NCI-H1092 treated with DMSO at 0.1 percent for 48 hours (cell line): ENCODE data around the gene TNFRSF1B.

Experiments used
- DNase-seq: peaks from one replicate; lab custom pipeline; 2025; lab: John Stamatoyannopoulos, UW

Gene TNFRSF1B

DNA sequence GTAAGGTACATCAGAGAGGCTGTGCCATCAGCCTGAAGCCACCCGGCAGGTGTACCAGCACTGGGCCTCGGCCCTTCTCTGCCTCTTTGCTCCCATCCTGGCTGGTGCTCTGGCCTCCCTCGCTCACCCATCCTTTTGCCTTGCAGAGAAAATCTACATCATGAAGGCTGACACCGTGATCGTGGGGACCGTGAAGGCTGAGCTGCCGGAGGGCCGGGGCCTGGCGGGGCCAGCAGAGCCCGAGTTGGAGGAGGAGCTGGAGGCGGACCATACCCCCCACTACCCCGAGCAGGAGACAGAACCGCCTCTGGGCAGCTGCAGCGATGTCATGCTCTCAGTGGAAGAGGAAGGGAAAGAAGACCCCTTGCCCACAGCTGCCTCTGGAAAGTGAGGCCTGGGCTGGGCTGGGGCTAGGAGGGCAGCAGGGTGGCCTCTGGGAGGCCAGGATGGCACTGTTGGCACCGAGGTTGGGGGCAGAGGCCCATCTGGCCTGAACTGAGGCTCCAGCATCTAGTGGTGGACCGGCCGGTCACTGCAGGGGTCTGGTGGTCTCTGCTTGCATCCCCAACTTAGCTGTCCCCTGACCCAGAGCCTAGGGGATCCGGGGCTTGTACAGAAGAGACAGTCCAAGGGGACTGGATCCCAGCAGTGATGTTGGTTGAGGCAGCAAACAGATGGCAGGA lies 24.5 kb upstream of the TNFRSF1B start:
- no peak for DNase-seq

DNA sequence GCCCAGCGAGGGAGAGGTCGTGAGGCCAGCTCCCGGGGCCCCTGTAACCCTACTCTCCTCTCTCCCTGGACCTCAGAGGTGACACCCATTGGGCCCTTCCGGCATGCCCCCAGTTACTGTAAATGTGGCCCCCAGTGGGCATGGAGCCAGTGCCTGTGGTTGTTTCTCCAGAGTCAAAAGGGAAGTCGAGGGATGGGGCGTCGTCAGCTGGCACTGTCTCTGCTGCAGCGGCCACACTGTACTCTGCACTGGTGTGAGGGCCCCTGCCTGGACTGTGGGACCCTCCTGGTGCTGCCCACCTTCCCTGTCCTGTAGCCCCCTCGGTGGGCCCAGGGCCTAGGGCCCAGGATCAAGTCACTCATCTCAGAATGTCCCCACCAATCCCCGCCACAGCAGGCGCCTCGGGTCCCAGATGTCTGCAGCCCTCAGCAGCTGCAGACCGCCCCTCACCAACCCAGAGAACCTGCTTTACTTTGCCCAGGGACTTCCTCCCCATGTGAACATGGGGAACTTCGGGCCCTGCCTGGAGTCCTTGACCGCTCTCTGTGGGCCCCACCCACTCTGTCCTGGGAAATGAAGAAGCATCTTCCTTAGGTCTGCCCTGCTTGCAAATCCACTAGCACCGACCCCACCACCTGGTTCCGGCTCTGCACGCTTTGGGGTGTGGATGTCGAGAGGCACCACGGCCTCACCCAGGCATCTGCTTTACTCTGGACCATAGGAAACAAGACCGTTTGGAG lies 23.7 kb upstream of the TNFRSF1B start:
- no peak for DNase-seq

DNA sequence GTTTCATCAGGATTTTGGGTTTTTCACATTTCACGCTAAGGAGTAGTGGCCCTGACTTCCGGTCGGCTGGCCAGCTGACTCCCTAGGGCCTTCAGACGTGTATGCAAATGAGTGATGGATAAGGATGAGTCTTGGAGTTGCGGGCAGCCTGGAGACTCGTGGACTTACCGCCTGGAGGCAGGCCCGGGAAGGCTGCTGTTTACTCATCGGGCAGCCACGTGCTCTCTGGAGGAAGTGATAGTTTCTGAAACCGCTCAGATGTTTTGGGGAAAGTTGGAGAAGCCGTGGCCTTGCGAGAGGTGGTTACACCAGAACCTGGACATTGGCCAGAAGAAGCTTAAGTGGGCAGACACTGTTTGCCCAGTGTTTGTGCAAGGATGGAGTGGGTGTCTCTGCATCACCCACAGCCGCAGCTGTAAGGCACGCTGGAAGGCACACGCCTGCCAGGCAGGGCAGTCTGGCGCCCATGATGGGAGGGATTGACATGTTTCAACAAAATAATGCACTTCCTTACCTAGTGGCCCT lies 23.1 kb upstream of the TNFRSF1B start:
- DNase-seq, result peak; percentile 7

DNA sequence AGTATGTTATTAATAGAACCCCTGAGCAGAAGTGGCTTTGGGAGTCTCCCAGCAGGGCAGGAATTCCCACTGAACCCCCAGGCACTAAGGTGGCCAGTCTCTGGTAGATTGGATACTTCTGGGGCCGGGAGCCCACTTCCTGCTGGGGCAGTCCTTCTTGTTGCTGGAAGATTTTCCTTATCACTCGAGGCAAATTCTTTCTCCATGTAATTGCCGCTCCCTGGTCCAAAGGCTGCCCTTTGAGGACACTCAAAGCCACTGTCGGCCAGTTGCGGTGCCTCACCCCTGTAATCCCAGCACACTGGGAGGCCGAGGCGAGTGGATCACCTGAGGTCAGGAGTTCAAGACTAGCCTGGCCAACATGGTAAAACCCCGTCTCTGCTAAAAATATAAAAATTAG lies 22.6 kb upstream of the TNFRSF1B start:
- DNase-seq, result no peak

DNA sequence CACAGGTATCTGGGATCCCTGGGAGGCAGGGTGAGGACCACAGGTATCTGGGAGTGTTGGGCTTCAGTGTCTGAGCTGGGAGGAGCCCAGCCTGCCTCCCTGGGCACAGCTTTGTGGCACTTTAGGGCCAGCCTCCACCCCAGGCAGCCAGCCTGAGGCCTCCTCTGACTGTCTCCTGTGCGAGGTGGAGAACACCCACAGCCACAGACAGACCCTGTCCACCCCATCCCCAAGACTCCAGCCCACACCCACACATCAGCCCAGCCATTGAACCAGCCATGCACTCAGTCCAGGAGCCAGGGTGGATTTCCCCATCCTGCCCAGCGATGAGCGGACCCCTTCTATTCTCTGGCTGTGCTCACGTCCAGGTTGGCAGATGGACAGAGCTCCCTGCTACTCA lies 21.8 kb upstream of the TNFRSF1B start:
- DNase-seq, result no peak

DNA sequence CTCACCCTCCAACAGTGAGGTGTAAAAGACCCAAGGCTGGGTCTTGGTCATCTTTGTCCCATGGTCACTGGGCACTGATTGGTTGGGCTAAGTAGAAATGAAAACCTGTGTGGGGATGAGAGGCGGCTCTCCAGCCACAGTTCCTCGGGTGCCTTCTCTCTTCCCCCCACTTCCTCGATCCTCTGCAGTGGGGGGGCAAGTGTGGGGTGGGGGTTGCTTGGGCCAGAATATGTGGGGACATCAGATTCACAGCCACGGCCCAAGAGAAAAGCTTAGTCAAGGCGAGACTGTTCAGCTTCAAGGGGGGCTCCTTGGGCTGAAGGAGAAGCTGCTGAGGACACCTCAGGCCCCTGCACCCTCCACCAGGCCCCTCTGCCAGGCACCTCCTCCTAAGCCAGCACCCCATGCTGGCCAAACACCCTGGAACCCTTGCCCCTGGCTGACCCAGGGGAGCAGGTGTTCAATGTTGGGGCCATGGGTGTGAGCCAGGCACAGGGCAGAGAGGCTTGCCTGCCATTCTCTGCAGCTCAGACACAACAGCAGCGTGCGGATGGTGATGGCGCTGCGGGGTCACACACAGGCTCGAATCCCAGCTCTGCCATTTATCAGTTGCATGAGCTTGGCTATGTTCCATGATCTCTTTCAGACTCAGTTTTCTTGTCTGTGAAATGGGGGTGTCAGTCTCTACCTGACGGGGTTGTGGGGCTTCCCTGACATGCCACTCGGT lies 21.0 kb upstream of the TNFRSF1B start:
- DNase-seq, result no peak

DNA sequence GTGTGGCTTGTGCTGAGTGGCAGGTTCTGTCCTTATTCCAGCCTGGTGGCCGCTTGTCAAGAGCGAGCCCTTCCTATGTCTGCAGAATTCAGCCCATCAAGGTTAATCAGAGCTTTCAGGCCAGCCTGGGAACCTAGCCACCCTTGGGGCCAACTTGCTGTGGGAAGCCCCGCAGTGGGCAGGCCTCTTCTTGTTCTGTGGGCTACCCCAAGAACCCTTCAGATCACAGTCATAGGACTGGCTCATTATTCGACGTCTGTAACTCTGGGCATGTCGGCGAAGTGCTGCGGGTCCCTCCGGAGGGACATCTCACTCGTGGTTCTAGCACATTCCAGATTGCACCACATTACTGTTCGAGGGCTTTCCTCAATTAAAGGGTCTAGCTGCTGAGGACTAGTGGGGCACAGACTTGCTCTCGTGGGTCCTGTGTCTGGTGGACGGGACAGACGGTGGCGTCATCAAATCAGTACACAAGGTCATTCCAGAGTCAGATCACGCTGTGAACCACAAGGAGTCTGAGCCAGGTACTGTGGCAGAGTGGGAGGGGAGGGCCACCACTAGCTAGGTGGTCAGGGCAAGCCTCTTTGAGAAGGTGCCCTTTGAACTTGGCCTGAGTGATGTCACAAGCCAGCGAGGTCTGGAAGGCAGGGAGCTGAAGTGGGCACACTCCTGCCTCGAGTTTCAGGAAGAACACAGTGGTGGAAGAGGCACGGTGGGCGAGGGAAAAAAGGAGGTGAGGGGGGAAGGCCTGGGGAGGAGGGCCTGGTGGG lies 20.3 kb upstream of the TNFRSF1B start:
- DNase-seq, result no peak

DNA sequence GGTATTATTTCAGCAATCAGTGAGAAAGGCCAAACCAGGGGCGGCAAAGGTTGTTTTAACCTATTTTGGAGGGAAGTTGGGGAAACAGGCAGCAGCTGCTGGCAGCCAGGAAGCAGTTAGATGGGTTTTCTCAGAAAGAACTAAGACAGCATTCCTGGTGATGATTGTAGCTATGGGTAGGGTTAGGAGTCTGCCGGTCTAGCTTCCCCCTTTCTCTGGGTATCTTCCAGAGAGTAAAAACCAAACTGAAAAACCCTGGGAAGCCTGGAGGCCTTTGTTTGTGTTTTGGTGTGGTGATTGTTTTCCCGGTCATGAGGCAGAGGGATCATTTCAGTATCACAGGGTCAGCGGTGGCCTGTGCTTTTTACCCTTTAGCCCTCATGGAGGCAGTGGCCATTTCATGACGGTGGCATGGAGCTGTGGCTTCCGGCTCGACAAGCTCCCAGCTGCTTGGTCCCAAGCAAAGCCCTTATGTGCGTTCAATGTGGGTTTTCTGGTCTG lies 19.5 kb upstream of the TNFRSF1B start:
- DNase-seq, result no peak

DNA sequence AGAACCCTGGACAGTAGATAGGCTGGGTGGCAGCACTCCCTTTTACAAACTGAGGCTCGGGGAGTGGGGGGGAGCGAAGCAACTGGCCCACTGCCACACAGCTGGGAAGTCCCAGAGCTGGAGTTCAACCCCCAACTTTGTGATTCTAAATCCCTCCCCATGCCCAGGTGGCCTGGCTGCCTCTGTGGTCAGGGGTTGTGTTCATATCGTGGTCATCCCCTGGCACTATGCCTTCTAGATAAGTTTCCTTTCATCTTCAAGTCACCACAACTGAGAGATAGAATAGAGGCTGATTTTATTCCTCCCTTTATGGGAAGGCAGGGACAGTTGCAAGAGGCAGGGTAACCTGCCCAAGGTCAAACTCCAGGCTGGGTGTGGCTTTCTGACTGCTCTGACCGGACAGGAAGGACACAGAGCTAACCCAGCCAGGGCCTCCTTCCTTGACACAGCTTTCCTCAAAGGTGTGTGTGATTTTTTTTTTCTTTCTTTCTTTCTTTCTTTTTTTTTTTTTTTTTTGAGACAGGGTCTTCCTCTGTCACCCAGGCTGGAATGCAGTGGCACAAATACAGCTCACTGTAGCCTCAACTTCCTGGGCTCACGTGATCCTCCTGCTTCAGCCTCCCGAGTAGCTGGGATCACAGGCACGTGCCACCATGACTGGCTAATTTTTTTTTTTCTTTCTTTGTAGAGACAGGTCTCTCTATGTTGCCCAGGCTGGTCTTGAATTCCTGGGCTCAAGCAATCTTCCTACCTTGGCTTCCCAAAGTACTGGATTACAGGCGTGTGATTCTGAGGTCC lies 18.4 kb upstream of the TNFRSF1B start:
- no peak for DNase-seq

DNA sequence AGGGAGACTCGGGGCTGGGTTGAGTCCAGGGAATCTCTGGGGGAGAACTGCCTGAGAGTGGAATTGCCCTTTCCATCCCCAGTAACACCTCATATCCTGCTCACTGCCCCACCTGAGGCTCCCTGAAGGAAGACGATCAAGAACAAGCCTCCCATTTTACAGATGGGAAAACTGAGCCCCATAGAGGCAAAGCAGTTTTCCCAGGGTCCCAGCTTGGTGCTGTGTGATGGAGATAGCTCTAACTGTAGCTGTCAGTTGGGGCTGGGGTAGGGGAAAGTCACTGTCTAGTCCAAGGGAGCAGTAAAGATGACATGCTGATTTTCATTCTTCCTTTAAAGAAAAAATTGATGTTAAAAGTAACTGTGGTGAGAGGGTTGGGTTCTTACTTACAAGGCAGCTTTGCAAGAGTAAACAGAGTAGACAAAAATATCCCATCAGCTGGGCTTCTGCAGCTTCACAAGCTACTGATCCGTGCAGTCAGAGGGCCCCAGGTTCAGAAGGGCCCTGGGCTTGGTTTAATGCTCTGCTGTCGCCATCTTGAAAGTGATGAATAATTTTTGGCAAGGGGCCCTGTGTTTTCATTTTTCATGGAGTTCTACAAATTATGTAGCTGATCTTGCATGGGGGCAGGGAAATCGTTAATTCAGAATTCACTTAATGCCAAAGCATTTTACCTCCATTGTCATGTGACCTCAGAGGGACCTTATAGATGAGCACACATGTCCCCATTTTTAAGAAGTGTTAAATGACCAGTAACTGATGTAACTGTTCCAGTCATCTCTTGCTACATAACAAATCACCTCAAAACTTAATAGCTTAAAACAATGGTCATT lies 17.6 kb upstream of the TNFRSF1B start:
- DNase-seq, result no peak

DNA sequence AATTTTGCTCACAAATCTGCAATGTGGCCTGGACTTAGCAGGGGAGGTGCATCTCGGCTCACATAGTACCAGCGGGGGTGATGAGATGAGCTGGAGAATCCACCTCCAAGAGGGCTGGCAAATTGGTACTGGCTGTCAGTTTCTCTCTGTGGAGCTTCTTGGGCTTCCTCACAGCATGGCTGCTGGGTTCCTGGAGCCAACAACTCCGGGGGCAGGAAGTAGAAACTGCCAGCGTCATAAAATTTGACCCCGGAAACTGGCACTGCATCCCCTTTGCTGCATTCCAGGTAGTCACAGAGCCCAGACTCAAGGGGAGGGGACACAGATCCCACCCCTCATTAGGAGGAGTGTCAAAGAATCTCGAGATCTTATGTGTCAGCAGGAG lies 17.0 kb upstream of the TNFRSF1B start:
- DNase-seq, result no peak

DNA sequence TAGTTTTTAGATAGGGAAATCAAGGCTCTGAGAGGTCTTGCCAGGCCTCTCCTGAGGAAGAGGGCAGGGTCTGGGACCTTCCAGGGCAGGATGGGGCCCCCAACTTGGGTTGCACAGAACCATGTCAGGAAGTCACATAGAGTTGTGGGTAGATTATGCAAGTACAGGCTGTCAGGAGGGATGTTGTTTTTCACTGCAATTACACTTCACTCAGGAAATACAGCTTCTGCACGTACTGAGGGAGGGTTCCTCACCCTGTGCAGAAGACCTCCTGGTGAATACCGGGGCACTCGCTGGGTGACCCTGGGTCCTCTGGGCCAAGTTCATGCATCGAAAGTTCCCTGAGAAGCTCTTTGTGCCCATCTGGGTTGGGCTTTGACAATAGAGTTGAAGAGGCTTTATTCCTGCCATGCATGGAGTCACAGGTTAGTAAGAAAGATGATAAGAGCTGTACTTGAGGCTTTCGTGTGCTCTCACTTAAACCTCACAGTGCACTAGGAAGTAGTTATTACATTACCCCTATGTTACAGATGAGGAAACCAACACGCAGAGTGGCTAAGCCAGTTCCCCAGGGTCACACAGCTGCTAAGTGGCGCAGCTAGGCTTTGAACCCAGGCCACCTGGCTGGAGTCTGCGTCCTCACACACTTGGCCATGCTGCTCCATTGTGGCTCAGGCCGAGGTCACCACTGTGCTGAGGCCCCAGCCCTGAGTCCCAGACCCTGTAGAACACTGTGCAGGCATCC lies 16.2 kb upstream of the TNFRSF1B start:
- DNase-seq, result no peak

DNA sequence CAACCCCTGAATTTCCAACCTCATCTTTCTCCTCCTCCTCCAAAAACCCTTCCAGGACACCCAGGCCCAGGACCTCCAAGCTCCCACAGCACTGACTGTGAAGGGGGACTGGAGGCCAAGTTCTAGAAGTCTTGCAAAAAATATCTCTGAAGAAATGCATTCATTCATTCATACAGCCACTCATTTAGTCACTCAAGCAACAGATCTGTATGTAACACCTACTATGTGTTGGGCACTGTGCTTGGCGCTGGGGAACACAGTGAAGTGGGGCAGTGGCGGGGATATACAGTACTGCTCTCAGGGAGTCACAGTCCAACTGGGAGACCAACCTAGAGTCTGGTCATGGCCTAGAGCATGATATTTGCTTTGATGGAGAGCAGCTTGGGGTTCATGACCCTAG lies 15.3 kb upstream of the TNFRSF1B start:
- DNase-seq, result no peak

DNA sequence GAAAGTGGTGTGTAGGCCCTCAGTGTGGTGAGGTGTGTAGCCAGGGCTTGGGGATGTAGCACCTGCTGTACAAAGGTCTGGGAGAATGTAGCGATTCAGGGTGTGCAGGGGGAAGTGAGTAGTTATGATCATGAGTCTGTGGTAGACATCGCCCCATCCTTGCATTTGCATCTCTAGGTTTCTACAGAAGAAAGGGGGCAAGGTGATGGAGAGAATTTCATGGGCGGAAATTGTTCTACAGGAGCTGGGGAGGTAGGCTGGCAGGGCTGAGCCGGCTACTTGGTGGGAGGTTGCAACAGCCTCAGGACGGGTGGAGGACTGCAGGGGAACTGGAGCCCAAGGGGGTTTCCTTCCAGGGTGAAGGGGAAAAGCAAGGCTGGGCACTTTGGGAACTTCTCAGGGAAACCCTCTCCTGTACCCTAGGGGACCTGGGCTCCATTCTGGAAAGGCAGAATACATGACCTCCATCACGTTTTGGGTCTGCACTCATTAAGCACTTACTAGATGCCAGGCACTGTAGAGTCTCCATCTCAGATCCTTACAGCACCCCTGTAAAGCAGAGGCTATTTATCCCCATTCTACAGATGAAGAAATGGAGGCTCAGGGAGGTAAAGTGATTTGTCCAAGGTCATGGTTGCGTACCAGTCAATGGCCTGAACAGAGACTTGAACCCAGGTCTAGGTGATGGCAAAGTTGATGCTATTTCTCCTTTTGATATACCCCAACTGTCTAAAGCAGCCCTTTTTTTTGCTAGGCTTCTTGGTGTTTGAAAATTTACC lies 14.5 kb upstream of the TNFRSF1B start:
- DNase-seq, result no peak

DNA sequence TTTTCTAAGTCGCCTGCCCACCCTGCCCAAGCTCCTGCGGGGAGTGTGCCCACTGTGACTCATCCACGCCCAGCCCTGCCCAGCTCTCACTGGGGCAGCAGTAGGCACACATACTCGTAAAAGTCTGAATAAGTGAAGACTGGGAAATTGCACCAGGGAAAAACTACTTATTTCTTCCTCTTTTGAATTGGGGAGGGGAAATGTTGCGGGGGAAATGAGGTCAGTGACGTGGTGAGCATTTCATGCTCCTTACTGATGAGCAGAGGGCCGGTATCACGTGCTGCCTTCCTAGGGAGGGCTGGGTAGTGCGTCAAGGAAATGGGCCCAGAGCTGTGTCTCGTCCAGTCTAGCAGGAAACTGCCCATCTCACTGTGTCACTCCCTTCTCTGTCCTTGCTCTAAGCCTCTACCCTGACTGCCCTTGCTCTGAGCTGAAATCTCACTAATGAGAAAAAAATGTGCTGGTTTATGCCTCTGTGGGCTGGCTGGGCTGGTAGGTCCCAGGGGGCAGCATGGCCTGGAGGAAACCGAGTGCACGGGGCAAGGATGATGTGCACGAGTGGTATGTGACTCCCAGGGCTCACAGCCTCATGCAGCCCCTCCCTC lies 13.5 kb upstream of the TNFRSF1B start:
- no peak for DNase-seq

DNA sequence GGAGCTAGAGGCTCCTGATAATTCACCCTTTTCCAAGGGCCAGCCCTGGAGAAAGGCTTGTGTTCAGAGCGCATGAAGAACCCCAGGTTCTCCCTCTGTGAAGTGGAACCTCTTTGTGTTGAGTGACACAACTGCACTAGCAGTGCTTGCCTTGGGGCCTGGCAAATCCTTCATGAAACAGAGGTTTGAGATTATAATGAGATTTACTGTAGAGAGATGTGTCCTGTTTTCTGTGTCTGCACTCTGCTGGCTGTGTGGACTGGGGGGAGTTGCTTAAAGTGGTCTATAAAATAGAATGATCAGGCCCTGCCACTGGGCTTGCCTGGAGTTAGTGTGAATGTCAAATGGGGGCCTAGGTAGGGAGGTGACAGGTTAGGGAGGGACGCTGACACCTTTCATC lies 11.5 kb upstream of the TNFRSF1B start:
- DNase-seq, result no peak

DNA sequence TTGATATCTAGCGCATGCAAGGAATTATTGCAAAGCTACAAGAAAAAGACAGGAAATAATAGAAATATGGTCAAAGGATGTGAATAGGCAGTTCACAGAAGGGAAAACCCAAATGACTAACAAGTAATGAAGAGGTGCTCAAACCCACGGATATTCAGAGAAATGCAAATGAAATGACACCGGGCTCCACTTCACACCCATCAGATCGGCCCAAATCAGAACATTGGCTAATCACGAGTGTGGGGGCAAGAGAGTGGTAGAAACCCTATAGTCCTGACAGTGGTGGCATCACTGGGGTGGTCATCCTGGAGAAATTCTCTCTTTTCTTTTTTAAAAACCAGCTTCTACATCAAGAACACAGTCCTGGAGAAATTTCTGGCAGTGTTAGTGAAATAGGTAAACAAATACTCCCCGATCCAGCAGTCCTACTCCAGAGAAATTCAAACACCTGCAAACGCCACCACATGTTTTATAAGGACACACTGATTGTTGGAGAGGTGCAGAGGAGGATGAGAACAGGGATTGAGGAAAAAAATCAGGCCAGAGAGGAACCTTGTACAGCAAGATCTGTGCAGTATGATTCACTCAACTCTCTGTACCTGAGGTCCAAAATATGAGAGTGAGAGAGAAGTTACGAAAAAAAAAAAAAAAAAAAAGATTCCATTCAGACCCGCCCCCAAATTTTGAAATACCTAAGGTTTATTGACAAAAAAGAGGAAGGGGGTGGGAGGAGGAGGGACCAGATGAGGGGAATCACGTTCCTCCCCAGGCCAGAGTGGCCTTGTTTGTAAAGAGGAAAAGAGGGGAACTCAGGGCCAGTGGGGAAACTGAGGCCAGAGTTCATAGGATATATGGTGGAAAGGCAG lies 9.2 kb upstream of the TNFRSF1B start:
- no peak for DNase-seq
